Pulmonary artery endothelial cell (primary cell): ENCODE data around the gene FTO. TPM values are rescaled to one million over a fixed set of nuclear protein-coding genes. Genes with fewer than 3 reads are reported as not detected.

Experiments
- DNase-seq: peaks from one replicate; pipeline ENCODE4 v3.0.0-alpha.2; 2011; ENCODE audit warnings: low read depth, low spot score
- total RNA-seq: library from RNA; depleted of rRNA; stranded (reverse); fragments of >200 nt; gene quantifications from 2 replicates; pipeline ENCODE4 v1.2.3, GENCODE V29; 2014

Gene FTO
- total RNA-seq, 1 donor from 2014 or later, result 57.4 TPM

DNA sequence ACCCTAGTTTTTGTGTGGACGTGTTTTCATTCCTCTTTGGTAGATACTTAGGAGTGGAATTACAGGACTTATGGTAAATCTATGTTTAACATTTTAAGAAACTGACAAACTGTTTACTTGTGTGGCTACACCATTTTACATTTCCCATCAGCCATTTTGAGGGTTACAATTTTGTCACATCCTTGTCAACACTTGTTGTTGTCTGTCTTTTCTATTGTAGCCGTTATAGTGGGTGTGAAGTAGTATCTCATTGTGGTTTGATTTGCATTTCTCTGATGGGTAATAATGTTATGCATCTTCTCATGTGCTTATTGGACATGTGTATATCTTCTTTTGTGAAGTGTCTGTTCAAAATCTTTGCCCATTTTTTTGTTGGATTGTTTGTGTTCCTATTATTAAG, 4.5 kb downstream of the FTO start:
- DNase-seq, result no peak

DNA sequence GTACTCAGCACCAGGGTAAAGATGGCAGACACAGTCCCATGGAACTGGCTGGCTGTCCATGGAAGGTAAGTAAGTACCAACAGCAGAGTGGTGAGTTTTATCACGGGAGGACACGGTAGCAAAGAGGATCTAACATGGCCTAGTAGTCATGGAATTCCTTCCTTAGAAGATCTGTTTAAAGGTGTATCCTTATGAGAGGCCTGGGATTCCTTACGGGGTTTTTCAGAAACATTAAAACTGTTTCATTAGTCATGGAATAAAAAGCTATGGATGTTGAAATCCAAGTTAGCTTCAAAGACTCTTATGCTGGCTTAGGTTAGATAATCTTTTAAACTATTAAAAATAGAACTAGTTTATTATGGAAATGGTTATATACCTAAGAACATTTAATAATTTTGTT, 7.4 kb downstream of the FTO start:
- no peak for DNase-seq

DNA sequence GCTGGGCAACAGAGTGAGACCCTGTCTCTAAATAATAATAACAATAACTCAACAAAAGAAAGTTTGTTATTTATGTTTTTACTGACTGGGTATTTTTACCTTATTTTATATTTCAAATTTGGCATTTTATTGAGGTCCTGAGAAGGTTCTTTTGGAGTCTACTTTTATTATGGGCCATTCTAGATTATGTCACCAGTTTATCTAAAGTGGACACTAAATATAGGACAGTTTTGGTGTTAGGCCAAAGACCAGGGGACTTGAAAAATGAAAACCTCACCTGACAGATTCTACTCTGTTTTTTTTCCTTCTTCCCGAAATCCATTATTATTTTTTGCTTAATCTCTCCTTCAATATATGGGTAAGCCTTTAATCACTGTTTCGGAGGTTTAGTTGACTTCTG, 8.1 kb downstream of the FTO start:
- no peak for DNase-seq

DNA sequence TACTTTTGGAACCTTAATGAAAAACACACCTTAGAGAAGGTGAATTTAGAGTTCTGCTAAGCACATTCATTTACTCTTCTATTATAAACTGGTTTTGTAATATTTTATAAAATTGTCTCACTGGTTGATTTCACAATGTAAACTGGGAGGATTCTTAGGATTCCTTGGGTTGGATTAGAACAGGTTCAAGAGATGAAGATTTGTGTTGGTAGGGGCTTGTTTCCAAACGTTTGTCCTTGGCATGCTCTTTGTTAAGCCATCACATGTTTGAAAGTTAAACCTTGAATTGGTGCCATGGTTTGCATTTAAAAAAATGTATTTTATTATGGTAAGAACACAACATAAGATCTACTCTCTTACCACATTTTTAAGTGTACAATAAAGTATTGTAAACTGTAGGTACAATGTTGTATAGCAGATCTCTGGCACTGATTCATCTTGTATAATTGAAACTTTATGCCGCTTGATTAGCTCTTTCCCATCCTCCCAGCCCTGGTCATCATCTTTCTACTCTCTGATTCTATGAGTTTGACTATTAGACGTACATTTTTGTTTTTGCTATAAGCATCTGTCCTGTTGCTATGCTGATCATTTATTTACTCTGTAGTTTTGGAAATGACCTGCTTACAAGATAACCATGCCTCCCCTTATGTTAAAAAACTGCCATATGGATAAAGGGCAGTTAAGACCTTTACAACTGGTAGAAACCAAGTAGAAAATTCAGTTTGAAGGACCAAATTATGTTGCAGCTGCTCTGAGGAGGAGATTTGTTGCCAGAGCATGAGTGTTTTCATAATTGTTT, 9.6 kb downstream of the FTO start:
- DNase-seq, result no peak

DNA sequence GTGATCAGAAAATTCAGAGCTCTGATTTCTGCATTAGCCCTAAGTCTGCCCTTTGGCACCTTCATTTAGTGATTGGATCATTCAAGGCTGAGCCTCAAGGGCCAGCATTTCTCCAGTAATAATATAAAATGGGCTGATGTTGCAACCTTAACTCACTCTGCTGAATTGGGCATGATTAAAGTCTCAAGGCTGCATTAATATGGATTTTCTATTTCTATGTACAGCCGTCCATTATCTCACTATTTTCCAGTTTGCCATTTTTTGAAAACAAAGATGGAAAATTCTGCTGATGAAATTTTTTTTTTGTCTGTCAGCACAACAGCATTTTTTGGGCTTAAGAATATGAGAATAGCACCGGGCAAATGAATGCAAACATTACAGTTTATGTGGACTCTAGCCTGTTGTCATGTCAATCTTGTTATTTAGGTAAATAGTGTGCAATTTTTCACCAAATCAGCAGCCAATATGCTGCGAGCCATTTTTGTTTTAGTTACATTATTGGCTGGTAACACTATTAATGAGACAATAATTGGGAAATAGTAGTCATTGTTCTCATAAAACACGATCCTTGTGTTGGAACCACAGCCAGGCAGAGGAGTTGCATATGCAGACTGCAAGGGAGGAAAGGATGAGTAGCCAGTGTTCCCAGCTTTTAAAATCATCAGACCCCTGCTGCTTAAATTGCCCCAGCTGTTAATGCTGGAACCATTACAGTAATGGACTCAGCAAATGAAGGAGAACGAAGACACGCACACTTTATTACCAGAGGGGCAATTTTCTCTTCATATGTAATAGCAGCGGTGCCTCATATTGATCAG, 10.5 kb downstream of the FTO start:
- DNase-seq, result no peak

DNA sequence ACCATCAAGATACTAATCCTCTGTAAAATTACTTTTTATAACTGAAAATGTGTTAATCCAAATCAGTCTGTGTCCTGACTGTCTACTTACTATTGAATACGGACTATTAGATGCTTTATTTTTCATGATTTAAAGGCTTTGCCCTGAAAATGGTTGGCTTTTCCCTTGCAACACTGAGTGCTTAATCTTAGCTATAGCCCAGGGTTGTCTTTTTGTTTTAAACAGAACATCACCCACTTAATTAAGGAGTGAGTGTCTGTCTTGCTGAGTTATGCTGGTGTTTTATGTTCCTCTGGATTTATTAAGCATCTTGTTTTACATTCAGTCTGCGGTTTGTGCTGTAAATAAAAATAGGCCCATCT, 11.0 kb downstream of the FTO start:
- DNase-seq, result no peak

DNA sequence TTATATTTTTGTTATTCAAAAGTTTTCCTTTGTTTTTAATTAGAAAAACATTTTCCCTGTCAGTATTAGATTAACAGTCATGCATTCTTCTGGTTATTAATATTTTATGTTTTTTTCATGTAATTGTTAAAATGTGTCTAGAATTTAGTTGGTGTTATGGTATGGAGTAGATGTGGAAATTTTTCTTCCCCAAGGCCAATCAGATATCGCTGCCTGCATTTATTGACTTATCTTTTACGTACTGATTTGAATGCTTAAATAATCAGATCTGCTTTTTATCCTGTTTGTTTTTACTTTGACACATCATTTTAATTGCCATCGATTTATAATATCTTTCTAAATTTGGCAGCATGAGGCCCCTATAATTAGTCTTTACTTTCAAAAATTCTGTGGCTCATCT, 13.6 kb downstream of the FTO start:
- no peak for DNase-seq

DNA sequence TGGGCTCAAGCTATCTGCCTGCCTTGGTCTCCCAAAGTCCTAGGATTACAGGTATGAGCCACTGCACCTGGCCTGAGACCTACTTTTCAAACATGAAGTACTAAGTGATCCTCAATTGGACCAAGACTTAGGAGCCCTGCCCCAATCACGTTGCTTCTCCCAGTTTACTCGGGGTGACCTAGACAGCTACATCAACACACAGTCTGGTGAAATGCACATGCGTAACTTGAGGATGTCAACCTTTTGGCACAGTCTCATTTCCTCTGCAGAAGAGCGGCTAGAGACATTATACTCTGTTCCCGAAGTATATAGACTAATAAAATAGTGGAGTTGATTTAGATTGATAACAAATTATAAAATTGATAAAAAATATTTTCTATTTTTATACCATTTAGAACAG, 17.1 kb downstream of the FTO start:
- no peak for DNase-seq

DNA sequence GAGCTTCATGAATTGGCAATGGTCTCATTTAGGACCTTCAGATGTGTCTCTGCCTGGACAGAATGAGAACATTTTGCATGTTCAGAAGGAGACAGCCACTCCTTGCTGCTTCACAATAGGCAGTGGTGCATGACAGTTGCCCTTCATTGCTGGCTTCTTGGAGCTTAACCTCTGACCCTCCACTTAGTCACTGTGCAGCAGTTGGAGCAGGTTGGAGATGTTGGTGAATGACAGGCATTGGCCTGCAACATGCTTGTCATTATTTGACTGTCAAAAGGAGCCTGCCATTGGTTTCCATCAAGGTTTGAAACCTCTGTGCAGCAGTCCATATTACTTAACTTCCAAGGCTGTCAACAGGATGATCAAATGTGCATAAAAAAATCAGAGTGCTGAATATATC, 22.7 kb downstream of the FTO start:
- no peak for DNase-seq

DNA sequence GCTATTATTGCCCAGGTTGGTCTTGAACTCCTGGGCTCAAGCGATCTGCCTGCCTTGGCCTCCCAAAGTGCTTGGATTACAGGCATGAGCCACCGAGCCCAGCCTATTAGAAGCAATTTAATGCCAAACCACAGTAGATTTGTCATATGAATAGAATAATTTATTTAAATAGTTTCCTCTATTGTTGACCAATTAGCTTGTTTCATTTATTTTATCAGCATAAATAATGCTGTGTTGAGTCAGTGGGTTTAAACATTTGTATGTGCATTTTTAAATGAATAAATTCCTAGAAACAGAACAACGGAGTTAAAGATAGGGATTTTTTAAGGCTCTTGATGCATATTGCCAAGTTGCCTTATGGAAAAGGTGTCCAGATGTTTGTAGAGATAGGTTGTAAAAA, 26.7 kb downstream of the FTO start:
- DNase-seq, result no peak

DNA sequence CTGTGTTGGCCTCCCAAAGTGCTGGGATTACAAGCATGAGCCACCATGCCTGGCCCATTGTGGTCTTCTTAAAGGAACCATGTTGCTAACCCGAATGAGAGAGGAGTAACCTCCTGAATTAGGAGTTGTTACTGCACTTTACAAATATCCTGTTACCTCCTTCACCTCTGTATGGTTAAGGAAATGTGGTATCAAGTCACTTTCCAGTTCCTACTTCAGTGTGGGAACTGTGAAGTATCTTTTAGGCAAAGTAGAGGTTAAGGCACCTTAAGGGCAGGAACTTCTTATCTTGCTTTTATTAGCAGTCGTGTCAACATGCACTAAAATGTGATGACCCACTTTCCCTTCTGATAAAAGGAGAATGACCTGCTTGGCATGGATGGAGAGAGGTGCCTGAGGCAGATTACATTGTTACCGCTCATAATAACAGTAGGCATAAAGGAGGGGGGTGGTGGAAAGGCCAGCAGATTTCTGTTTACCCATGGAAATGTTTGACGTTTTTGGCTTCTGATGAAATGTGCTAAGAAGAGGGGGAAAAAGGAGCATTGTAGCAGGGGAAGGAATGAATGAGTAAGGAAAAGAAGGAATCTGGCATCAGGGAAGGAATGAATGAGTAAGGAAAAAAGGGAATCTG, 28.5 kb downstream of the FTO start:
- peak; percentile 87 for DNase-seq

DNA sequence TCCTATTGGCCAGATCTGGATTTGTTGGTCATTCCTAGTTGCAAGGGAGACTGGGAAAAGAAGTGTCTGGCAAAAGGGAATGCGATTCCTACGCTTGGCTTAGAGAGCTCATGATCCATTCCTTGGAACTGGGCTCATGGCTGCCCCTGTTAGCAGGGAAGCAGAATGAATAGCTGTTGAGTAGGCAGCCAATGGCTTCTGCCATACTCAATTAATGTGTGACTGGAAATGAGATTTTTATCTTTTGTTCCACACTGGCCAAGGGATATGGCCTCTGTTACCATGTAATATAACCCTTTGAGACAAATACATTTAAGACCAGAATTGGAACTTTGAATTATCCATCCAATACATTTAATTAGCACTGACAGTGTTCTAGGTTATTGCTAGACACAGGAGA, 31.0 kb downstream of the FTO start:
- no peak for DNase-seq

DNA sequence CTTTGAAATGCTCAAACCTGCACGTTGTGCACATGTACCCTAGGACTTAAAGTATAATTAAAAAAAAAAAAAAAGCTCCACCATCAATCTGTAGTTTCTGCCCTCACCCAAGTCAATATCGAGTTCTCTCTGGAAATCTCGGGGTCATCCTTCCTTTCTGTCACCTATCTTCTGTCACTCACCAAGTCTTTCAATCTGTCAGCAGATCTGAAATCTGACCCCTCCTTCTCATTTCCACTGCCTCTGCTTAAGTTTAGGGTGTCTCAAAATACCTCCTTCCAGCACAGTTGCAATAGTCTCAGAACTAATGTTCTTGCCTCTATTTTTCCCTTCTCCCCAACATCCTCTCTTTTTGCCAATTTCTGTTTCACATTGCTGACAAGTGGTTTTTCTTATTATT, 32.3 kb downstream of the FTO start:
- no peak for DNase-seq

DNA sequence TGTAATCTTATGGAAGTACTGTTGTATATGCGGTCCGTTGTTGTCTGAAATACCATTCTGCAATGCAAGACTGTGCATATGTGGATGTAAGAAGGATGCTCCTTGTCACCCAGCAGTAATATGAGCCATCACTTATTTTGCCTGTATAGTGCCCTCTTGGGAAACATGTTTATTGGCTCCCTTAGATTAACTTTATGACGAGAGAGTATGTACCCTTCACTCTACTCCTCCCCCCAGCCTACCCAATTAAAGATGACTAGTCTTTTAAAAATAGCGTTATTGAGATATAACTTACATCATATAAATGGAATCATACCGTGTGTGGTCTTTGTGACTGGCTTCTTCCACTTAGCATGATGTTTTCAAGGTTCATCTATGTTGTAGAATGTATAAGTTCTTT, 33.6 kb downstream of the FTO start:
- no peak for DNase-seq

DNA sequence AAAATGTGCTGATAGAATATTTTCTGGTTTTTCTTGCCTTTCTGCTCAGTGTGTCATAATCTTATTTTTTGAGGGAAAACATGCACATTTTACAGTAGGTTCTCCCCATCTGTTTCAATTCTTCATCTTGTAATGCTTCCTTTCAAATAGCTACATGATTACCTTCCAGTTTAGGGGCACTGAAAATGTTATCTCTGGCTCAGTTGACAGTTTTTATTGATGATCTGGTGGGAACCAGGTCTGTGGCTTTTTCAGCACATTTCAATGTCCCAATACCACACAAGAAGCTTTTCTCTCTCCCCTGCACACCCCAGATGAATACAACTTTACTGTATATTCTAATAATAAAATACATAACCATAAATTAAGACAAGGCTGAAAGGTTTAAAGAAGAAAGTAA, 36.5 kb downstream of the FTO start:
- DNase-seq, result no peak

DNA sequence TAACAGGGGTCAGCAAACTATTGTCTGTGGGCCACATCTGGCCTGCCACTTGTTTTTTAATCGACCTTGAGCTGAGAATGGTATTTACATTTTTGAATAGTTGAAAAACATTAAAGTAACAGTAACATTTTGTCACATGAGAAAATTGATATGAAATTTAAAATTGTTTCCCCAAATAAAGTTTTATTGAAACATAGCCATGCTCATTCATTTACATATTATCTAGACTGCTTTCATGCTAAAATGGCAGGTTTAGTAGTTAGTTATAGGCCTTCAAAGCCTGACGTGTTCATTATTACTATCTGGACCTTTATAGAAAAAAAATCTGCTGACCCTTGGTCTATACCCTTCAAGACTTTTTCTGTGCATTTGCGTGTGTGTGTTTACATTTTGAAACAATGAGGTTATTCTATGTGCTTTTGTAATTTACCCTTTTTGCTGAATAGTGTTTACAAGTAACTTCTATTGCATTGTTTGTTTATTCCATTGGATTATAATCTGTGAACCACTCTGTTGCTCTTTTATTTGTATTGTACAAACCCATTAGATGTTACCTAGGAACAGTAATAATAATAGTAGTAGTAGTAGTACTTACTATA, 37.1 kb downstream of the FTO start:
- no peak for DNase-seq

DNA sequence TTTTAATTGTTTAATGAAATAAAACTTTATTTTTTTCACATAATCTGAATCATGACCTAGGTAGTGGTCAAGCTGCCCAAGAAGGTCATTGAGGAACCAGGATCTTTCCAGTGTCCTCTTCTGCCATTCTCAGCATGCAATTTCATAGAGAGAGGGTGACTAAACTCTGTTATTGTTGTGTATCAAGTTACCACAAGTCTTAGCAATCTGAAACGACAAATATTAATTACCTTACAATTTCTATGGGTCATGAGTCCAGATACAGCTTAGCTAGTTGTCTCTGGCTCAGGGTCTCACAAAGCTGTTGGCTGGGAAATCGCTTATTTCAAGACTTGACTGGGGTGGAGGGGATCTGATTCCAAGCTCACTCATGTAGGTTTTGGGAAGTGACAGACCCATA, 37.6 kb downstream of the FTO start:
- DNase-seq, result no peak

DNA sequence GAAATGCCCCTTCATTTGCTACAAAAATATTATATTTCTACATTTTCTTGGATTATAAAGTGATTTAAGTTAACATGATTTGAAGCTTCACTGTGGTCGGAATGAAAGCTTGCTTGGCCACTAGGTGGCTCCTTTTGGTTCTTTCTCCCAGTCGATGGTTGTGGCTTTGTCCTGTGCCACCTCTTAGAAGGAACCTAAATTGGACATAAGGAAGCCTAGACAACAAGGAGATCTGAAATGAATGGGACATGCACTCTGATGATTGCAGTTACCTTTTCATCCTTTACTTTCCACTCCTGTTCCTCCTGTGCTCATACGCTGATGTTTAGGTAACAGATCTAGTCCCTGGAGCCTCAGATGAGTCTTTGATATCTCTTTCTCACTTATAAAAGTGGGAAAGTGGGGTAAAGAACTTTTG, 39.2 kb downstream of the FTO start:
- DNase-seq, result no peak

DNA sequence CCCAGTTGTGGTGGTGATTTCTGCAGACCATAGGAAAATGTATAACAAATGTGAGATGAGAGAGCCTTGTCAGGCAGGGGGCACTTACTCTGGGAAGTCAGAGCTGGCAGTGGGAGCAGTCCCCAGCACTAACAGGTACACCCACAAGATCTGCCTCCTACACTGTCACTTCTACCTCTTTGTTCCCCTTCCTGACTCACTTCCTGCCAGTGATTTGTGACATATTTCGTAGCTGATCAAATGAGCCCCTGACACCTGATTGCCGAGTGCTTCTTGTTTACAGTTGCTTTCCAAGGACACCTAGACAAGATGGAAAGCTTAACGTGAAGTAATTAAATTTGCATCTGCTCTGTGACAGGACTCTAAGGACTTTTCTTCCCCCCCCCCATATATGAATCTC, 40.5 kb downstream of the FTO start:
- DNase-seq, result no peak

DNA sequence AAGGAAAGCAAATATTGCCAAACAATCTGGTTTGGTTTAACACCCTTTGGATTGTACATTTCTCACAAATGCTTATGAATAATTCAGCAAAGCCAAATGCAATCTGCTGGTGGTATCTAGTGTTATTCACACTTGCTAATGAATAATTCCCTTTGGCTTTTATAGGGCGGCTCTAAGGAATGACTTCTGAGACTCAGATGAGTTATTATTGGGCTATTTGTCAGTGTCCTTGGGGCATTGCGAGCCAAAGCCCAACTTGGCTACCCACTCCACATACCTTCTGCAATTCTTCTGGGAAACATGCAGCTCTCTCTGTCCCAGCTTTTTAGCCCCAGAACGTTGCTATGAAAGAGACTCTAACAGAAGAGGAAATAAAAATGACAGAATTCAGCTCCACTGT, 41.1 kb downstream of the FTO start:
- DNase-seq, result no peak

DNA sequence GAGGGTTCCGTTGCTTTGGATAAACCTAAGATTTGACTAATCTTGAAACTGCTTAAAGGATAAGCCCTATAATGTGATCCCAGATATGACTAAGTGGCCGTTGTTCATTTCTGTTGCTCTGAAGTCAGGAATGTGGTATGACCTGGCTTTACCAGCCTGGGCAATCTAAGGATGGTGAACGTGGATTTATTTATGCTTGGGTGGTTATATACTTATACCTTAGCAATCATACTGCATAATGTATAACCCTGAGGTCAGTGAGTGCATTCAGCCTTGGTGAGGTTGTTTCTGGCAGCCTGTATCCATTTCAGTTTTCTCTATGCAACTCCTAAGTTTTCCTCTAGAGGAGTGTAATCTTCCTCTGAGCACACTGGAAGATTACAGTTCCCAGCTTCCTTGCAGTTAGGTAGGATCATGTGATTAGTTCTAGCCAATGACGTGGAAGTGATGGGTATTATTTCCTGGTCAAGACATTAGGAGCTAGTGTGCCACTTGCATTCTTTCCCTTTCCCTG, 41.9 kb downstream of the FTO start:
- no peak for DNase-seq

DNA sequence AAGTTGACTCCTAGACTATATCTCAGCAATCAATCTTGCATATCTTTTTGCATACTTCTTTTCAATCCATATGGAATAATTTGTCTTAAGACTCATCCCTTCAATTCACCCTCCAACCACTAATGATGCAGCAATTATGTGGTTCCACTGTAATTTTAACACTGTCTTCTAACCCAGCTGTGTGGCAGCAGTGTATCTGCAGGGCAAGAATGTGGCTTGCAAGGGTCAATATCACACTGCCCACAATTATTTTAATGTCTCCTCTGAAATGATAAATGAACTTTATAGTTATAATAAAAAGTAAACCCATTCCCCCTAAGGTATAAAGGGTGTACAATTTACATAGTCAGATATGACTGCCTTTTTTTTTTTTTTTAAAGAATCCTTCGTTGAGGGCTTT, 48.6 kb downstream of the FTO start:
- DNase-seq, result no peak
